ENCODE measurements around the gene GRAMD4.
A peak's percentile ranks its signal among the peaks of the same experiment; 100 is the strongest.
"Not testable (repeated sequence)": the region's sequence is repeated elsewhere in the genome, so short reads cannot be mapped to it uniquely, and the experiment has no call there.

The GRAMD4 gene

DNA sequence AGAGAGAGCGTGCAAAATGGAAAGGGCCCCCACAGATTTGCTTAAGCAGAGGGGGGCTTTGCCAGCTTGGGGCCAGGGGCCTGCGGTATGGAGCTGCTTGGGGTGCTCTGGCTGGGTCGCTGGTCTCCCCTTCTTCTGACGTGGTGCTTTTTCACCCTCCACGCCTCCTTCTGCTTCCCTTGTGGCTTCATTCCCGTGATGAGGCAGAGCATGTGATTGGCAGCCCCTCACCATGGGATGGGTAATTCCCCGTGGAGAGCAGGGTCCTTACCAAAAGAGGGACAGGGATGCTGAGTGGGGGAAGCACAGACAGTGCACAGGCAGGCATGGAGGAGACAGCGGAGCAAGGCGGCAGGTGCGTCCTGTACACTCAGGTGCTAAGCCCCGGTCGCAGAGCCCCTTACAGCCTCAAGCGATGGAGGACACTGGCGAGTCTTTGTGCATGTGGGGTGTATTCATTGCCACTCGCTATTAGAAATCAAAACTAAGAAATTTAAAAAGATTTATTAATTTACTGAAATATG is 19.9 kb upstream of the GRAMD4 start:
- no peak for DNase-seq

DNA sequence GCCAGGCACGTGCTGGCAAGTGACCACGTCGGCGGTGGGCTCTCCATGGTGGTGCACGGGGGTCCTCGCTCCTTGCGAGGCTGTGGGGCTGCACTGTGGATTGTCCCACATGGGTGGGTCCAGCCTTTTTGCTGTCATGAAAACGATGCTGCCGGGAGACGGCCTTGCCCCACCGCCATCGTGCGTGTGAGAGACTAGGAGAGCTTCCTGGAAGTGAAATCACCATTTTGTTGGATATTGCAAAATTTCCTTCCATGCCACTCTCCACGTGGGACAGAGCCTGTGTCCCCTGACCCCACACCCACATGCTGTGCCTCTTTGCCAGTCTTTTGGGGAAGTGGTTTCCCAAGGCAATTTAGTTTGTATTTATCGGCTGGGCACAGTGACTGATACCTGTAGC is 18.2 kb upstream of the GRAMD4 start:
- DNase-seq: no peak

DNA sequence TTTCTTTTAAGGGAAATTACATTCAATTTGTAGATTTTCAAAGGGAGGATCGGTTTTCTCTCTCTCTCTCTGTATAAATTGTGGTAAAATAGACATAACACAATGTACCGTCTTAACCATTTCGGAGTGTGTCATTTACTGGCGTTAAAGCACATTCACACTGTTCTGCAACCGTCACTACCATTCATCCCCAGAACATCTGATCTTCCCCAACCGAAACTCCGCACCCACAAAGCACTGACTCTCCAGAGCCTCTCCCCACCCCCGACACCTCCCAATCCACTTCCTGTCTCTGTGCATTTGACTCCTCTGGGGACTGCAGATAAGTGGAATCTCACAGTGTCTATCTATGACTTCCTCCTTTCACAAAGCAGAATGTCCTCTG is 15.9 kb upstream of the GRAMD4 start:
- no peak for DNase-seq

GRCh38 chr22:46605117-46605516 is 15.1 kb upstream of the GRAMD4 start:
- no peak for DNase-seq

DNA sequence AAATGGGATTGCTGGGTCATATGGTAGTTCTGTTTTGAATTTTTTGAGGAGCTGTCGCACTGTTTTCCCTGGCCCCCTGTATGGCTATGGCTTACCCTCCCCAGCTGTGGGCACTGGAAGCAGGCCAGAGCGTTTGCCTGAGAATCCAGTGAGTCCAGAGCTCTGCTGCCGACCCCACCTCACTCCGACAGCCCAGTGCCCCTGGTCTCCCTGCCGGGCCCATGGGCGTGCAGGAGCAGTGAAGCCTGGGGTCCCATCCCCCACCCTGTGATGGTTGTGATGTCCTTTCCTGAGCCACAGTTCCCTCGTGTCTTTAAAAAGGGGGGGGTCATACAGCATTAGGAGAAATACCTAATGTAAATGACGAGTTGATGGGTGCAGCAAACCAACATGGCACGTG is 13.3 kb upstream of the GRAMD4 start:
- no peak for DNase-seq

GRCh38 chr22:46607483-46608114 is 12.6 kb upstream of the GRAMD4 start:
- DNase-seq: no peak

DNA sequence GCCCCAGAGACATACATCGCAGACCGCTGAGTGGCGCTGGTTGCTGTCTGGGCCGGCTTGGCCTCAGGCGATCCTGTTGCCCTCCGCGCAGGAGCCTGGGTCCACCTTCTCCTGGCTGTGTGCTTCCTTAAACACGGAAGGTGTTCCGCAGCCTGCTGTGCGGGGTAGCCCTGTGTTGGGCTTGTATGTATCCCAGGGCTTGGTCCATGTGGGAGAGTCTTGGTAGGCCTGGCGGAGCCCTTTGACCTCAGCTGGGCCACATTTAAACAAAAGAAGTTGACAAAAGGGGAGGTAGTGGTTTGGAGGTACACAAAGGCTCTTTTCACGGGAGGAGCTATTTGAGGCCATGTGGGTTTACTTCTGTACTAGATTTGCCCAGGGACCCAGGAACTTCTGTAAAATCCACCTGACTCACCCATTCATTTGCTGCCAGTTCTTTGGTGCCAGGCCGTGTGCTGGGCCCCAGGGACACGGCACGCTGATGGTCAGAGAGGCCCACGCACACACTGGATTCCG is 11.0 kb upstream of the GRAMD4 start:
- no peak for DNase-seq

- no peak for DNase-seq
These were observed 10.4 kb upstream of the GRAMD4 start for GRCh38 chr22:46609724-46610201.

DNA sequence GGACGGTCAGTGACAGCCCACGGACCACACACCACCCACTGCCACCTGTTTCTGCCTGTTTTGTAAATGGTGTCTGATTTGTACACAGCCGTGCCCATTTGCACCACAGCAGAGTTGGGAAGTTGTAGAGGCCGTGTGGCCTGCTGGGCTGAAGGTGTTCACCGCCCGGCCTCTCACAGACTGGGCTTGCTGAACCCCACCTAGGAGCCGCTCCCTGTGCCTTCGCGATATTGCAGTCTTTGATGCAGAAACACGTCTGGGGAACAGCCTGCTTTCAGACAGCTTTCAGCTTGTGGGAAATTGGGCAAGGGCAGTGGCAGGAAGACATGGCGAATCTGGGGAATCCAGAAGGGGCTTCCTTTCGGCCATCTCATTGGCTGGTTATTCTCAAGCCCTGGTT is 9.8 kb upstream of the GRAMD4 start:
- DNase-seq: no peak

DNA sequence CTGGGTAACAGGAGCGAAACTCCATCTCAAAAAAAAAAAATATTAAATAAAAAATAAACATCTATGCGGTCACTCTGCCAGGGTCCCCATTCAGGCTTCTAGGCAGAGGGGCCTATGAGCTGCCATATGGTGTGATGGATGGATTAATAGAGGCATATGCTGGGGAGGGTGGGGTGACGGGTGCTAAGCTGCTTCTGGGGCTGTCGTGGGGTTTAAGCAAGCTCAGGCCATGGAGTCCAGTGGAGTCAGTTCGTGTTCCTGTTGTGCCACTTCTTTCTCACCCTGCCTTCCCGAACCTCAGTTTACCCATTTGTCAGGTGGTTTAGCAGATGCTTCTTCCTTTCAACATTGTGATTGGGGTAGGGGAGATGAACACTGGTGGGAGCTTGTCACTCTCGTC is 9.0 kb upstream of the GRAMD4 start:
- DNase-seq: no peak

DNA sequence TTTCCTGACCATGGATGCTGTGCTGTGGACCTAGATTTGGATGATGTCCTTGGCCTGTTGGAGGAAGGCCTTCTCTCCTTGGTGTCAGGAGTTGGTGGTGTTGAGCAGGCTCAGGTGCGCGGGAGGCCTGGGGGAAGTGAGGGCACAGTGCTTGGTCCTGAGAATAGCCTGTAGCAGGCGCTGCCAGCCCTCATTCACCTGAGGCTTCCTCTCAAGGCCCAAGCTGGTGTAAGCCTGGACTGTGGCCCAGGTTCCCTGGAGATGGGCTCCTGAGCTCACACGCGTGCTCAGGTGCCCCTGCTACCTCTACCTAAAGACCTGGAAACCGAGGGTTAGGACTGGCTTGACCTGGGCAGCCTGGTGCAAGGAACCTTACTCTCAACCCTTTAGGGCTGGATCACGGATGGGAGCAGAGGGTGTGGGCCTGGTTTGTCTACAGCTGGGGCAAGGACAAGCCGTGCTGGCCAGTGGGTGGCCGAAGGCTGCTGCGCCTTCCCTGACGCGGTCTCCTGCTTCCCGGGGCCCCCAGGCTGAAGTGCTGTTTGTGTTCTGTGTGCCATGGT is 7.8 kb upstream of the GRAMD4 start:
- no peak for DNase-seq

DNA sequence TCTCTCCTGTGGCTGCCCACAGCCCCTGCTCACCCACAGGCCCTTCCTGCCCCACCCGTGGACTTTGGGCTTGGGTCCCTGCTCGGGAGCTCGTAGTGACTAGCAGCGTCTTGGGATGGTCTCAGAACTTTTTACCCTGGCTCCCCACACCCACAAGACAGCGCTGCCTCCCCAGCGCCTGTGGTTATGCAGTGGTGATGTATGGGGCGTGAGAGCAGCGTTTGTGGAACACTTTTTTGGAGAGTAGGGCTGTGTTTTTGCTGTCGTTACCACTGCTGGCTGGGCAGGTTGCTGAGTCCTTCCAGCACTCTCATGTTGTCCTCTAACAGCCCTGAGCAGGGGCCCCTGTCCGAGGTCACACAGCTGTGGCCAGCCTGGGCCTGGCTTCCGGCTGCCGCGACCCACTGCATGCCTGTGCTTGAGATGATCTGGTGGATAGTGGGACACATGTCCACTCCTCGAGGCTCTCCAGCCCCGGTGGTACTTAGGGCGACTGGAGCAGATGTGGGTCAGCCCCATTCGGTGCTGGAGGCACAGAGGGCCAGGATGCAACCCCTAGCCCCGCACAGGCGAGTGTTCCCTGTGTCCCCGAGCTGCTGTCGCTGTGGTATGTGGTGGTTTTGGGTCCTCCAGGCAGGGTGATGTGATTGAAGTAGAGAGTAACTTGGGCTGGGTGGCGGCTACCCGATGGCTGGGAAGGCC is 7.1 kb upstream of the GRAMD4 start:
- DNase-seq: peak; percentile 43

DNA sequence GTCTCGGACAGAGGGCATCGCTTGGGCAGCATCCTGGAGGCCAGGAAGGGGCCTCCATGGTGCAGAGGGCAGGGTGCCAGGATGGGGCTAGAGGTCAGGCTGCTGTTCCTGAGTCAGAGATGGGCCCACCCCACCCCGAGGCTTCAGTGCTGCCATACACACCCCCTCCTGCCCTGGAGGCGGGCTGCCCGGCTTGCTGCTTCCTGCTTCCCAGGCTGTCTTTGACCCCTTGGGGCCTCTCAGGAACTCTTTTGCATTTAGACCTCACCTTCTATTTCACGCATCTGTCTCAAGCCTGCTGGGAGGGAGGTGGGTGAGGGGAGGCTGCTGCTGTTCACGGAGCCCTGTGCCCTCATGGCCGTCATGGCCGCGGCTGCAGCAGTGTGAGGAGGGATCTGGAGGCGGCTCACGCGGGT is 6.6 kb upstream of the GRAMD4 start:
- DNase-seq: no peak

DNA sequence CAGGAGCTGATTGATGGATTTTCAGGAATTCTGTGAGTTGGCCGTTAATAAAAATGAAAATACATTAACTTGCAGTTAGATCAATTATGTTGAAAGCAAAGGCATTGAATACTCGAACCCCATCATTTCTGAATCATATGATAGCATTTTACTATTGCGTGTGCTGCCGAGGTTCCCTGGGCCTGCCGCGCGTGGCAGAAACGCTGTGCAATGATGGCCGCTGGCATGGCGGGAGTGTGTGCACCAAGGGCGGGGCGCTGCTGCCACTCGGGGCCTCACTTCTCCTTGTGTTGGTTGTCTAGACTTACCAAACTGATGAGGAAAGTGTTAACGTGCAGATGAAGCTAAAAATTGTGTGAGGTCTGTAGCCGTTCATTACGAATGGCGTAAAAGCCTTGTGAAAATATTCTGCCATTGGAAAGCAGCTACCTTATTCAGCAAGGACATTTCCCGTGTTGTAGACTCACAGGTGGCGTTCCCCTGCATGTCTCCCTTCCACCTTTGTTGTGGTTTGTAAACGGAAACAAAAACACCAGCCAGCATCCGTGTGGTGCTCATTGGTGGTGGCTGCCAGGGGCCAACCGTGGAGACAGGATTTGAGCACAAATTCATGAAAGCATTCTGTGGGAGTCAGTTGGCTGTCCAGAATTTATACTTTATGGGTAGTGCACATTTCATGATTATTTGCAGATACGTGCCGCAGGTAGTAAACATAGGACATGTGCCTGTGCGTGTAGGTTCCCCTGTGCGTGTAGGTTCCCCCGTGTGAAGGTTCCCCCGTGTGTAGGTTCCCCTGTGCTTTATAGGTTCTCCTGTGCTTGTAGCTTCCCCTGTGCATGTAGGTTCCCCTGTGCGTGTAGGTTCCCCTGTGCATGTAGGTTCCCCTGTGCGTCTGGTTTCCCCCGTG is 5.9 kb upstream of the GRAMD4 start:
- DNase-seq: peak; percentile 75

DNA sequence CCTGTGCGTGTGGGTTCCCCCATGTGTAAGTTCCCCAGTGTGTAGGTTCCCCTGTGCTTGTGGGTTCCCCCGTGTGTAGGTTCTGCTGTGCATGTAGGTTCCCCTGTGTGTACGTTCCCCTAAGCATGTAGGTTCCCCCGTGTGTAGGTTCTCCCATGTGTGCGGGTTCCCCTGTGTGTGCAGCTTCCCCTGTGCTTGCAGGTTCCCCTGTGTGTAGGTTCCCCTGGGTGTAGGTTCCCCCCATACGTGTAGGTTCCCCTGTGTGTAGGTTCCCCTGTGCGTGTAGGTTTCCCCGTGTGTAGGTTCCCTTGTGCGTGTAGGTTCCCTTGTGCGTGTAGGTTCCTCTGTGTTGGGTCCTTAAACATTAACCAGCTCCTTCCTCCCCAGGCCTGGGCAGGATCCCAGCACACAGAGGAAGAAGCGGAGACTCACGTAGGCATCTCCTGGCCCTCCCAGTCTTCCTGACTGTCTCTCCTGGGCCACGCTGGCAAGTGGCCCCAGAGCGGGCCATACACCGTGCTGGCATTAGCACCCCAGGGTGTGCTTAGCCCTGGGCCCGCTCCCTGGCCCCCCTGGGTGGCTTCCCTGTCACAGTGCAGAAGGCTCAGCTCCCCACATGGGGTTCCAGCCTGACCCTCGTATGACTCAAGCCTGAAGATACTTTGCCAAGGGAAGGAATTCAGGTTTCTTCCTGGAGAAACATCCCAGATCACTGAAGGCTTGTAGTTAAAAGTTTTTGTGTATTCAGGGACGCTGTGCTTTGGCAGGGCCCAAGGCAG is 2.8 kb upstream of the GRAMD4 start:
- no peak for DNase-seq

GRCh38 chr22:46617986-46618647 is 2.1 kb upstream of the GRAMD4 start:
- DNase-seq: no peak

GRCh38 chr22:46618667-46619066 is 1.5 kb upstream of the GRAMD4 start:
- no peak for DNase-seq

DNA sequence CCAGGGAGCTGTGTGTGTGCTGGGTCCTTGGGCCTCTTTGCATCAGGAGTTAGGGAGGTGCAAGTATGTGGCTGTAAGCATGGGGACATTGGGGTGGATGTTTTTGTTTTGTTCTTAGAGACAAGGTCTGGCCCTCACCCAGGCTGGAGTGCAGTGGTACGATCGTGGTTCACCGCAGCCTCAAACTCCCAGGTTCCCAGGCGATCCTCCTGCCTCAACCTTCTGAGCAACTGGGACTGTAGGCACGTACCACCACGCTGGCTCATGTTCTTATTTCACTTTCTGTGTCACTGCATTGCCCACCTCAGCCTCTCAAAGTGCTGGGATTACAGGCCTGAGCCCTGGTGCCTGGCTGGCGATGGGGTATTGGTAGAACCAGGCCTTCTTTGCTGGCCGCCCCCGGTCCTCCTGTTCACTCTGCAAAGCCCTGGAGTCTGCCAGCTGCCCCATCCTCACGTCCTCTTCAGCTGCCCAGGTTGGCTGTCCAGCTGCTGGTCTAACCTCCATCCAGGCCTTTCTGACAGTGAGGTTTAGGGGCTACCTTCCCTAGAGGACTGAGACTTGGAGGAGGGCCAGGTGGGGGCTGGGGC is 851 bp upstream of the GRAMD4 start:
- no peak for DNase-seq

DNA sequence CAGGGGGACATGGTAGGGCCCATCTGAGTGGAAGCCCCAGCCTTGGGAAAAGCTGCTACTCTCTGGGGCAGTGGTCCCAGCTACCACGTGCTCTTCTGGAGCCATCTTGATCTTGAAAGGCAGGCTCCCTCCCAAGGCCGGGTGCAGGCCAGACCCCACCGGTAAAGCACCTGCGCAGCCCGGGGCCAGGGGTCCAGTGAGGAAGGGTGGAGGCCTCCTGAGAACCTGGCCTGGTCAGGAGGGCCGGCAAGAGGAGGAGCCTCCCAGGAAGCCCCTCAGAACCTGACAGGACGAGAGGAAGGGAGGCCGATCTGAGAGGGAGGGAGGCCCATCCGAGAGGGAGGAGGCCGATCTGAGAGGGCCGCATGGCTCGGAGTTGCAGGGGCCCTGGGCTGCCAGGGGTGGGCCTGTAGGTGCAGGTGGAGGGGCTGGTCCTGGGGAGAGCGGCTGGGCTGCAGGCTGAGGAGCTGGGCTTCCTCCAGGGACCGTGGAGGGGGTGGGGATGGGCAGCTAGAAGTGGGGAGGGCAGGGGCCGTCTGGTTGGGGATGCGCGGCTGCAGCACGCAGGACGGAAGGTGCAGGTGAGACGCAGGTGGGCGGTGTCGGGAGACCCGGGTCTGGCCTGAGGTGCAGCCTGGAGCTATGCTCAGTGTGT is 529 bp downstream of the GRAMD4 start:
- no peak for DNase-seq

DNA sequence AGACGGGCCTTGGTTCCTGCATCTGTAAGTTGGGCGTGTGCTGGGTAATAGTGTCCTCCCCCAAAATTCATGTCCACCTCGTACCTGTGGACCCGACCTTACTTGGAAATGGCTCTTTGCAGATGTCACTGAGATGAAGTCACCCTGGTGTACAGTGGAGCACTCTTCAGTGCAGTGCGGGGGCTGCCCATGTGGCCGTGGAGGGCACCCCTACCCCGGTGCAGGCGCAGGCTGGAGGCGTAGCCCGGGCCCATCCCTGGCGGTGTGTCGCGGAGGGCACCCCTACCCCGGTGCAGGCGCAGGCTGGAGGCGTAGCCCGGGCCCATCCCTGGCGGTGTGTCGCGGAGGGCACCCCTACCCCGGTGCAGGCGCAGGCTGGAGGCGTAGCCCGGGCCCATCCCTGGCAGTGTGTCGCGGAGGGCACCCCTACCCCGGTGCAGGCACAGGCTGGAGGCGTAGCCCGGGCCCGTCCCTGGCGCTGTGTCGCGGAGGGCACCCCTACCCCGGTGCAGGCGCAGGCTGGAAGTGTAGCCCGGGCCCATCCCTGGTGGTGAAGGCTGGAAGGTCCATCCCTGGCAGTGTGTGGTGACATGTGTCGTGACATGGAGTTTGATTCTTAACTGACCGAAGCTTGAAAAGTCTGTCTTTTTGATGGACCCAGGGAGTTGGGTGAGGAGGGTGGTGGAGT is 1.2 kb downstream of the GRAMD4 start:
- not testable (repeated sequence) for DNase-seq

Measured in activated gamma-delta T cell treated with Interleukin-2 at 50 U/mL for 16 hours (primary cell).